CD4-positive, alpha-beta T cell treated with Interleukin-12 subunit alpha and Interleukin-12 subunit beta, for 1 hour (primary cell): ENCODE results near the gene SKIC8.
"Not testable (repeated sequence)": the region's sequence is repeated elsewhere in the genome, so short reads cannot be mapped to it uniquely, and the experiment has no call there.

ENCODE experiments used
- DNase-seq: peaks from one replicate; pipeline ENCODE4 v3.0.0-alpha.2; 2020

The SKIC8 gene

DNA sequence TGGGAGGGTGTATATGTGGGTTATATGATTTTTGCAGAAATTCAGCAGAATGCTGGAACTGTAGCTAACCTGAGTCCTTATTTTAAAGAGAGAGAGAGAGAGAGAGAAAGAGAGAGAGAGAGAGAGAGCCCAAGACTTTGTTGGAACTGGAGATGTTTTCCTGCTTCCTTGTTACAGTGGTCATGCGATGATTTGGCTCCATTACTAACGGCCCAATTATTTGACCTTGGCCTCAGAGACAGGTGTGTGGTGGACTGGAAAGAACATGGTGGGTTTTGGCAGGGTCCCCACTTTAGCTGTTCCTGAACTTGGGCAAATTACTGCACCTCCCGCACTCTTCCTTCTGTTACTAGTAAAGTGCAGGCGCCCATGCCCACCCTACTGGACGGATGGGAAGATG is 50.3 kb downstream of the SKIC8 start:
- no peak for DNase-seq

DNA sequence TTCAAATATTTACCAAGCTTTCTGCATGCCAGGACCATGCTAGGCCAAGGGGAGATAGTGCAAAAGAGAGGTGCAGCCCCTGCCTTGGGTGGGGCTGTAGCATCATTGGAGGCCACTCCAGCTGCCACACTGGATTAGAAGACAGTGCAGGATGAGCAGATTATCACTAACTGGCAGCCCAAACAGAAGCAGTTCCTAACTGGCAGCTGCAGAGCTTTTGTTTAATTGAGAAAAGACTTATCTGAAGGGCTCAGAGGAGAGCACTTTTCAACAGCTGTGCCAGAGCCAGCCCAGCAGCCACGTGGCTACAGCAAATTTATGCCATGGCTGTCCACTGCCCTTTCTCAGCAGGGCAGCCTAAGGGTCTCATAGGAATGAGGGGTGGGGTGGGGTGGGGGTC is 51.5 kb downstream of the SKIC8 start:
- no peak for DNase-seq

DNA sequence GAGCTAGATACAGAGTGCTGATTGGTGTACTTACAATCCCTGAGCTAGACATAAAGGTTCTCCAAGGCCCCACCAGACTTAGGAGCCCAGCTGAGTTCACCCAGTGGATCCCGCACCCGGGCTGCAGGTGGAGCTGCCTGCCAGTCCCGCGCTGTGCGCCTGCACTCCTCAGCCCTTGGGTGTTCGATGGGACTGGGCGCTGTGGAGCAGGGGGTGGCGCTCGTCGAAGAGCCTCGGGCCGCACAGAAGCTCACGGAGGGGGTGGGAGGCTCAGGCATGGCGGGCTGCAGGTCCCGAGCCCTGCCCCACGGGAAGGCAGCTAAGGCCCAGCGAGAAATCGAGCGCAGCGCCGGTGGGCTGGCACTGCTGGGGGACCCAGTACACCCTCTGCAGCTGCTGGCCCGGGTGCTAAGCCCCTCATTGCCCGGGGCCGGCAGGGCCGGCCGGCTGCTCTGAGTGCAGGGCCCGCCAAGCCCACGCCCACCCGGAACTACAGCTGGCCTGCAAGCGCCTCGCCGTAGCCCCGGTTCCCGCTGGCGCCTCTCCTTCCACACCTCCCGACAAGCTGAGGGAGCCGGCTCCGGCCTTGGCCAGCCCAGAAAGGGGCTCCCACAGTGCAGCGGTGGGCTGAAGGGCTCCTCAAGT is 53.3 kb downstream of the SKIC8 start:
- not testable (repeated sequence) for DNase-seq

DNA sequence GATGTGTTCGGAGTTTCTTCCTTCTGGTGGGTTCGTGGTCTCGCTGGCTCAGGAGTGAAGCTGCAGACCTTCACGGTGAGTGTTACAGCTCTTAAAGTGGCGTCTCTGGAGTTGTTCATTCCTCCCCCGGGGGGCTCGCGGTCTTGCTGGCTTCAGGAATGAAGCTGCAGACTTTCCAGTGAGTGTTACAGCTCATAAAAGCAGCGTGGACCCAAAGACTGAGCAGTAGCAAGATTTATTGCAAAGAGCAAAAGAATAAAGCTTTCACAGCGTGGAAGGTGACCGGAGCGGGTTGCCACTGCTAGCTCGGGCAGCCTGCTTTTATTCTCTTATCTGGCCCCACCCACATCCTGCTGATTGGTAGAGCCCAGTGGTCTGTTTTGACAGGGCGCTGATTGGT is 54.0 kb downstream of the SKIC8 start:
- DNase-seq: not testable (repeated sequence)

DNA sequence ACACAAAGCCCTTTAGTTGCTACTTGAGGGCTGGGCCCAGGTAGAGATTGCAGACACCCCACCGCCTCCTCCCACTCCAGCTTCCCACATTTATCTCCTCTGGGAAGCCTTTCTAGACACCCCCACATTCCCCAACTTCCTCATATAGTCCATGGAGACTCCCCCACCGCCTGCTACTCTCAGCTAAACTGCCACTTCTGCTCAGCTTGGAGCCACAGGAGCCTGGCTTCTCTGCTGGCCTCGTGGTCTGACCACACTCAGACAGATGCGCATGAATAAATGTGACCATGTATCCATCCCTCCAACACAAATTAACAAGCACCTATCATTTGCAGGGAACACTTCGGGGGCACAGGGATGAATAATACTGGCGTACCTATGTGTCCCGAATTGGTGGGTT is 54.5 kb downstream of the SKIC8 start:
- no peak for DNase-seq

DNA sequence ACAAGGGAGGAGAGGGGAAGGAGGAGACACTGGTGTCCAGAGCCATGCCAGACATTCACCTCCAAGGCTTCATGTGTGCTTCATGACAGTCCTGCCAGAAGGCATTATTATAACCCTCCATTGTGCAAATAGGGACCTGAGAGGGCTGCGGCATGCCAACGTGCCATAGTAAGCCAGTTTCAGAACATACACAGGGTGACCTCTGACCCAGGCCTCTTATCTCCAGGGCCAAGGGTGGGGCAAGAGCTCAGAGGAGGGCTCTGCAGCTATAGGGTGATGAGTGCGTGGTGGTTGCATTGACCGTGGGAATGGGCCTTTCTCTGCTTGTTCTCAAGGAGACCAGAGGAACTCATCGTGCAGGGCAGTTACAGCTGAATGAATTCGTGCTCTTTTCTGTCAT is 55.3 kb downstream of the SKIC8 start:
- DNase-seq: no peak

DNA sequence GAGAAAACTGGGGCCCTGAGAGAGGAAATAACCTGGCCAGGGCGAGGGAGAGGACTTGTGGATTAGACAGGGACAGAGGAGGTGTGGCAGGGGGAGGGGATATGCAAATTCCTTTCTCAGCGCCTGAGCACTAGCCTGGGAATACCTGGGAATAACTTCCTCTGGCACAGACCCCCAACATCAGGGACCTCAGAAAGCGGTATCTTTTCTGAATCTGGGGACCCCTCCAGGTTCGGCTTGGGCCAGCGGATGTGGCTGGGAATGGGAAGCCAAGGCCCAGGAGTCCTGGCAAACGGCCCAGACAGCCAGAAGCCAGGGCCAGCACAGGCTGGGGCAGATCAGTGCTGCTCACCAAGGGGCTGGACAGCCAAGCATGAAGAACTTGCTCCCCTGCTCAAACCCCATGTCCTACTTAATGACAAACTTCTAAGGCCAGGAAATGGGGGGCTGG is 55.9 kb downstream of the SKIC8 start:
- no peak for DNase-seq

DNA sequence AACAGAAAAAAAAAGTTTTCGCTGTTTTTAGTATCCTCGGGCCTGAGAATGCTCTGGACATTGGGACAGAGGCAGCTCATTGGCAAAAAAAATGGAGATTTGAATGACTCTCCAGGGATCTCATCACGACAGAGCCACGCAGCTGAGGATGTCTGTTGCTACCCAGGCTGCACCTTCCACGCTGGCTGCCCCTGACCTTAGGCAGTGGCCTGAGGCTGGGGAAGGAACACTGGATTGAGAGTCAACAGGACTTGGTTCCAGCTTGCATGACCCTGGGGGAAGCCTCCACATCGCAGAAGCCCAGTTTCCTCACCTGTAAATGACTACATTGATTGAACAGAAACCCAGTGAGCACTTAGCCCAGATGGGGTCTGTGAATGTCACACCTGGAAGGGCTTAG is 56.4 kb downstream of the SKIC8 start:
- no peak for DNase-seq

DNA sequence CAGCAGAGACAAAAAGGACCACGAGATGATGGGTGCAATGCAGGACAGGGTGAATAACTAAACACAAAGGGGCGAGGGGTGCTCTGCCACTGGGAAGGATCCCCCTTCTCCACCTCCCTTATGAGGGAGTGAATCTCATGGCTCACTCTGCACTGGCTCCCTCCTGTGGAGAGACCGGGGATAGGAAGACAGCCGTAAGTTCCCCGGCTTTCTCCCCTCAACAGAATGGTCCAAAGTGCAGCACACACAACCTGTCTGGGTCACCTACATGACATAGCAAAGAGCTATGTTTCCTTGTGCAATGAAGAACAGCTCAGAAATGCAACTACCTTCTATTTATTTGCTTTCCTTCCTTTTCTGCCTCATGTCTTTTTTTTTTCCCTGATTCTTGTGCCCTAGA is 57.3 kb downstream of the SKIC8 start:
- no peak for DNase-seq

DNA sequence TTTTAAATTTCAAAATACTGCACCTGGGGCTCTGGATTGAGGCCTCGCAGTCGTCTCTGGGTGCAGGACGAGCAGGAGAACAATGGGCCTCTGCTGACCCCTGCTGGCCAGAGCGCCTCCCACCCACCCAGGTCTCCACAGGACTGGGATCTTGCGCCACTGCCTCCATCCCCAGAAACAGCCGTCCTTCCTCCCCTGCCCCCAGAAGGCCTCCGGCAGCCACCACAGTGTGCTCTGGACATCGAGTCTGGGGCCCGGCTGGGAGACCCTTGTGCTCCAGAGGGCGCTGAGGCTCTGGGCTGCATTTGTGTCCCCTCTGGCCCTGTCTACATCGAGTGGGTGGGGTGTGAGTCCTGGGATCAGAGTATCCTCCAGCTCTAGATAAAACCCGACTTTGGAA is 58.4 kb downstream of the SKIC8 start:
- DNase-seq: peak; percentile 81

DNA sequence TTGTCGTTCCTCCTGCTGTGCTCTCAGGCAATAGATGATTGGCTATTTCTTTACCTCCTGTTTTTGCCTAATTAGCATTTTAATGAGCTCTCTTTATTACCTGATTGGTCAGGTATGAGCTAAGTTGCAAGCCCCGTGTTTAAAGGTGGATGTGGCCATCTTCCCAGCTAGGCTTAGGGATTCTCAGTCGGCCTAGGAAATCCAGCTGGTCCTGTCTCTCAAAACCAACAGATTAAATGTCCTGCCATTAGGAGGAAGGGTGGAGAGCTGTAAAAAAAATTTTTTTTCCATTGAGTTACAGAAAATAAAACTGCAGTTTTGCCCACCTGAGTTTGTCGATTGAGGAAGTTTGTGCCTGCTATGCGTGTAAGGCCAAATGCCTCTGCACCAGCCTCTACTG is 59.6 kb downstream of the SKIC8 start:
- DNase-seq: no peak

DNA sequence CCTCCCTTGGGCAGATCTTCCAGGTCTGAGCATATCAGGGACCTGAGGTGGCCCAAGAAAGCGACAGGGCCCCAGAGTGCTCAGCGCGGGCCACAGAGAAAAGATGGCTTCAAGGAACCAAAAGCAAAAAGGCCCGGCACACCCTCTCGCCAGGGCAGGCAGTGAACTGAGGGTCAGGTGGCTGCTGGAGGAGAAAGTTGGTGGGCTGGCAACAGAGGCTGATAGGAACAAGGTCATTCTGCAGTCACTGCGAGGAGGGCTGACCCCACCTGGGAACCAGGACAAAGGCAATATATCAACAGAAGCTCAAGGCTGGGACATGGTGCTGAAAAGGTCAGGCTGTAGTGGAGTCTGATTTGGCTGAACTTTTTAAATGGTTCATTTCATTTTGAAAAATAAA is 62.3 kb downstream of the SKIC8 start:
- no peak for DNase-seq

DNA sequence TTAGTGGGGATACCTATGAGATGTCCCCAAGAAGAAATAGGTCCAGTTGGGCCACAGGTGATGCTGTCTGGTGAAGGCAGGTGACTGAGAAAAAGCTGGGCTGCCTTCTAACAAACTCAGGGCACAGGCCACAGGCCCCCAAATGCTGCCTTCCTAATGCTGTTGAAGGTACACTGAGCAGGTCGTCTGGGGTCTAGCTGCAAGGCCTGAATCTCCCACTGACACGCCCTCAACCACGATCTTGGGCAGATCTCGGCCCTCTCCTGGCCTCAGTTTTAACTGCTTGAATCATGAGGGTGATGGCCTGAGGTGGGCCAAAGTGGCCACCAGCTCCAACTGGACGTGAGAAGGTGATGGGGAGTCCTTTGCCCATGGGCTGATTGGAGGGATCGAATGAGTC is 62.9 kb downstream of the SKIC8 start:
- no peak for DNase-seq

DNA sequence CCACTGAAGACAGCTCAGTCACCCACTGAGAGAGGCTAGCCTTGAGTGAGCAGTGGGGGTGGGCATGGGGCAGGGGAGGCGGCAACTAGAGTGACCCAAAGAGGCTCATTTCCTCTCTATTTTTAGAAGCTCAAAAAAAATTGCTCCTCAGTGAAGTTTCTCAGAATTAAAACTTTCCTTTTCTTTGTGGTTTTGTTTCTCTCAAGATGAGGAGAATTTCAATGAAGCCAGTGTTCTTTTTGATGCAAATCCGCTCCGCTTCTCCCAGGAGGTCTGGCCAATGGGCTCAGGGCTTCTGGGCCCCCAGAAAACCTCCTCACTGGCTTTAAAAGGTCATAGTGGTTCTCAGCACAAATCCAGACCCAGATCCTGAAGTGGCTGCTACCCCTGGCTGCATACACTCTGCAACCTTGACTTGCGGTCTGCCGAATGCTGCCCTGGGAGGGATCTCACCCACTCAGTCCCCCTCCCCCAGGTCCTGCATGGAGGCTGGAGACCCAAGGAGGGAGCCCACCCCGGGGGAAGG is 64.8 kb downstream of the SKIC8 start, which contains the start of gene ACSBG1:
Gene ACSBG1 (minus strand): TSS at position 51 of the 526 bp plus-strand sequence. CDS start 64 bp downstream, outside the sequence.
- no peak for DNase-seq

DNA sequence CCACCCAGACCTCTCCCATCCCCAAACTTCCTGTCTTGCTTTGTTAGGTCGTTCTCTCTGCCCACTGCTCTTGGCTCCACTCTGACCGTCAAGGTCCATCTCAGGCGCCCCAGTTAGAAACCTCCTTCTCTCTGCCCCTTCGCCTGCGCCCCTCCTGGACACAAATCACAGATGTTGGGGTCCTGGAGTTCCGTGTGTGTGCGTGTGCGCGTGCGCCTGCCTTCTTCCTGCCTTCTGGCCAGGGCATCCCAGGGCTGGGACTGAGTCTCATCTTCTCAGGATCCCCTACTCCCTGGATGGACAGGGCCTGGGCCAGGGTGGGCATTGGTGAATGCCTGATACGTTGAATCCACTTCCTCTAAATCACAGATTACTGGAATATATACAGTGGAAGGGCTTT is 65.9 kb downstream of the SKIC8 start:
- DNase-seq: no peak
